IMR-90 (cell line): Measurements from ENCODE around the gene OXLD1. TPM values are rescaled to one million over a fixed set of nuclear protein-coding genes. Genes with fewer than 3 reads are reported as not detected.

ENCODE experiments used
- ATAC-seq: fragments of 200-7000 bp; cut with Tn5 transposase; 2 replicates; pipeline ENCODE4 v1.9.1; 2020; ENCODE audit warnings: low read depth, mild to moderate bottlenecking, moderate library complexity
- BruUV-seq: library from RNA; stranded (reverse); fragments of 400-500 nt; replicated peaks from 2 replicates; lab custom pipeline; 2021; lab: Mats Ljungman, UMichigan
- CTCF ChIA-PET: fragments of 300-600 bp; formaldehyde crosslinking; extraction: SDS; loops from one replicate; lab custom pipeline; 2021; ENCODE audit warnings: antibody characterized with exemption; lab: Yijun Ruan, JAX
- POLR2A ChIA-PET: fragments of 300-600 bp; sonication (Branson Sonifier 250); formaldehyde crosslinking; loops from one replicate; lab custom pipeline; 2022; ENCODE audit warnings: antibody characterized with exemption; ENCODE audit not compliant: unreplicated experiment; lab: Charles Lee
- DNase-seq: peaks from one replicate; pipeline ENCODE4 v3.0.0; 2013
- H2AFZ ChIP-seq: replicated peaks from 2 replicates; pipeline ENCODE3; 2013; ENCODE audit warnings: low read length, mild to moderate bottlenecking; ENCODE audit not compliant: poor library complexity
- H2AK5ac ChIP-seq: 2 replicates; pipeline ENCODE4 v1.6.1; 2013; ENCODE audit warnings: low read depth, low read length, inconsistent platforms
- H2AK9ac ChIP-seq: replicated peaks from 2 replicates; pipeline ENCODE3; 2013; ENCODE audit warnings: mild to moderate bottlenecking, low read depth, low read length, moderate library complexity; ENCODE audit not compliant: poor library complexity
- H2BK120ac ChIP-seq: 2 replicates; pipeline ENCODE4 v1.6.1; 2013; ENCODE audit warnings: low read depth, low read length, inconsistent platforms
- H2BK15ac ChIP-seq: 3 replicates; pipeline ENCODE4 v1.6.1; 2013; ENCODE audit warnings: low read depth, low read length, inconsistent platforms
- H2BK20ac ChIP-seq: 2 replicates; pipeline ENCODE4 v1.6.1; 2013; ENCODE audit warnings: low read depth, mild to moderate bottlenecking, inconsistent platforms, low read length, moderate library complexity
- H2BK5ac ChIP-seq: 2 replicates; pipeline ENCODE4 v1.6.1; 2013; ENCODE audit warnings: mild to moderate bottlenecking, low read depth, low read length, inconsistent platforms; ENCODE audit not compliant: poor library complexity, severe bottlenecking
- H3K14ac ChIP-seq: replicated peaks from 2 replicates; pipeline ENCODE4 v1.6.1; 2013; ENCODE audit warnings: low read depth, low read length, inconsistent platforms
- H3K18ac ChIP-seq: 2 replicates; pipeline ENCODE4 v1.6.1; 2013; ENCODE audit warnings: low read depth, low read length, control low read depth
- H3K23ac ChIP-seq: 2 replicates; pipeline ENCODE4 v1.6.1; 2013; ENCODE audit warnings: low read depth, low read length, inconsistent platforms
- H3K27ac ChIP-seq: 2 replicates; pipeline ENCODE4 v1.5.1; 2013; ENCODE audit warnings: mild to moderate bottlenecking, control low read depth, low read length; ENCODE audit not compliant: insufficient read depth
- H3K27me3 ChIP-seq: 2 replicates; pipeline ENCODE4 v1.6.1; 2013; ENCODE audit warnings: low read length; ENCODE audit not compliant: control insufficient read depth, insufficient read depth
- H3K36me3 ChIP-seq: 2 replicates; pipeline ENCODE4 v1.6.1; 2013; ENCODE audit warnings: low read length, mixed read lengths; ENCODE audit not compliant: control insufficient read depth, insufficient read depth
- H3K4ac ChIP-seq: 2 replicates; pipeline ENCODE4 v1.6.1; 2013; ENCODE audit warnings: low read depth, low read length, inconsistent platforms
- H3K4me1 ChIP-seq: 2 replicates; pipeline ENCODE4 v1.6.1; 2013; ENCODE audit warnings: low read length, mixed read lengths; ENCODE audit not compliant: control insufficient read depth, insufficient read depth
- H3K4me2 ChIP-seq: 2 replicates; pipeline ENCODE4 v1.6.1; 2013; ENCODE audit warnings: low read depth, mild to moderate bottlenecking, control low read depth, low read length, moderate library complexity
- H3K4me3 ChIP-seq: 2 replicates; pipeline ENCODE4 v1.5.1; 2013; ENCODE audit warnings: low read depth, mild to moderate bottlenecking, control low read depth, low read length, moderate library complexity; ENCODE audit not compliant: insufficient read depth
- H3K56ac ChIP-seq: 2 replicates; pipeline ENCODE4 v1.6.1; 2013; ENCODE audit warnings: low read length, inconsistent platforms; ENCODE audit not compliant: insufficient read depth; ENCODE audit errors: extremely low read depth
- H3K79me1 ChIP-seq, 2 experiments: 2 replicates each; pipeline ENCODE4 v1.6.1; 2013; ENCODE audit warnings: low read length in 2 of 2, inconsistent platforms in 1 of 2, low read depth in 1 of 2
- H3K9ac ChIP-seq: 2 replicates; pipeline ENCODE4 v1.6.1; 2013; ENCODE audit warnings: low read depth, low read length, control low read depth
- H3K9me1 ChIP-seq: 2 replicates; pipeline ENCODE4 v1.6.1; 2013; ENCODE audit warnings: low read length, inconsistent platforms; ENCODE audit not compliant: insufficient read depth
- H3K9me3 ChIP-seq: 2 replicates; pipeline ENCODE4 v1.6.1; 2013; ENCODE audit warnings: low read length; ENCODE audit not compliant: control insufficient read depth, insufficient read depth
- H4K20me1 ChIP-seq: 2 replicates; pipeline ENCODE4 v1.6.1; 2013; ENCODE audit warnings: low read length, inconsistent platforms; ENCODE audit not compliant: insufficient read depth
- H4K5ac ChIP-seq: 2 replicates; pipeline ENCODE4 v1.6.1; 2013; ENCODE audit warnings: mild to moderate bottlenecking, low read depth, low read length, control low read depth
- H4K8ac ChIP-seq, 2 experiments: 2 replicates each; pipeline ENCODE4 v1.6.1; 2013; ENCODE audit warnings: low read depth in 2 of 2, low read length in 2 of 2, control low read depth in 1 of 2, inconsistent platforms in 1 of 2
- H4K91ac ChIP-seq: 2 replicates; pipeline ENCODE4 v1.6.1; 2013; ENCODE audit warnings: low read depth, low read length, inconsistent platforms; ENCODE audit not compliant: insufficient read depth
- BHLHE40 ChIP-seq: fragments of 150-350 bp; IDR thresholded peaks from 2 replicates; pipeline ENCODE4 v1.6.1; 2016; ENCODE audit warnings: mild to moderate bottlenecking, low read depth, low read length
- CHD1 ChIP-seq: IDR thresholded peaks from 2 replicates; pipeline ENCODE4 v1.6.1; 2012; ENCODE audit warnings: low read depth, low read length, improper control_type of control experiment
- FOS ChIP-seq: fragments of 150-350 bp; IDR thresholded peaks from 2 replicates; pipeline ENCODE4 v1.6.1; 2016; ENCODE audit warnings: low read depth, low read length
- NFE2L2 ChIP-seq: fragments of 150-350 bp; IDR thresholded peaks from 2 replicates; pipeline ENCODE4 v1.6.1; 2016; ENCODE audit warnings: low read depth, mild to moderate bottlenecking, low read length
- POLR2A ChIP-seq: IDR thresholded peaks from 2 replicates; pipeline ENCODE4 v1.6.1; 2012; ENCODE audit warnings: mild to moderate bottlenecking, low read depth, low read length
- RAD21 ChIP-seq: IDR thresholded peaks from 2 replicates; pipeline ENCODE4 v1.6.1; 2012; ENCODE audit warnings: low read length, improper control_type of control experiment
- RFX5 ChIP-seq: IDR thresholded peaks from 2 replicates; pipeline ENCODE4 v1.8.0; 2012; ENCODE audit warnings: low read depth, mild to moderate bottlenecking, low read length, moderate library complexity
- SMC3 ChIP-seq: fragments of 150-350 bp; IDR thresholded peaks from 2 replicates; pipeline ENCODE4 v1.6.1; 2016; ENCODE audit warnings: low read depth, mild to moderate bottlenecking, antibody characterized with exemption, low read length, moderate library complexity
- WGBS, 2 experiments: methylation state at CpG; one replicate each; pipeline versions ENCODE4 v1.1.5 to v1.1.7; 2013; ENCODE audit warnings: missing lambda C conversion rate in 2 of 2; ENCODE audit not compliant: insufficient read length in 1 of 2; ENCODE audit errors: extremely low coverage in 2 of 2; 5-methylcytosine and 5-hydroxymethylcytosine counted together
- dilution Hi-C: fragments of 300-500 bp; cut with HindIII; formaldehyde crosslinking; loops from one replicate; pipeline ENCODE4 v1.14.3; 2018; ENCODE audit warnings: low sequenced_read_pairs; ENCODE audit not compliant: unreplicated experiment
- in situ Hi-C: fragments of 300-500 bp; cut with MboI; formaldehyde crosslinking; loops from 3 replicates; pipeline ENCODE4 v1.14.3; 2019; ENCODE audit warnings: low sequenced_read_pairs, inconsistent platforms, mixed read lengths
- intact Hi-C: fragments of 100-400 bp; cut with micrococcal nuclease; formaldehyde crosslinking; loops from 2 replicates; pipeline ENCODE4 v1.10.0; 2022
- polyA plus RNA-seq, 3 experiments: library from polyadenylated mRNA; depleted of rRNA; stranded (reverse); fragments of >200 nt; gene quantifications; 2 replicates each; pipeline ENCODE4 v1.2.3, GENCODE V29; 2012; ENCODE audit warnings: low replicate concordance in 1 of 3
- total RNA-seq: library from RNA; depleted of rRNA; stranded (reverse); fragments of >200 nt; gene quantifications from 2 replicates; pipeline ENCODE4 v1.2.3, GENCODE V29; 2012
- TF ChIP-seq, protein P1 (sequence below): fragments of 150-350 bp; IDR thresholded peaks from 2 replicates; pipeline ENCODE4 v1.6.1; 2016; ENCODE audit warnings: low read depth, mild to moderate bottlenecking, low read length, moderate library complexity, borderline replicate concordance
- TF ChIP-seq, protein P2 (sequence below): conservative IDR thresholded peaks from 2 replicates; pipeline ENCODE4 v1.5.1; 2012; ENCODE audit warnings: mild to moderate bottlenecking, low read depth, low read length, improper control_type of control experiment

Gene OXLD1
- total and polyA plus RNA-seq, 2 of the 4 experiments (the other 2 are of a cell fraction), result 9.9 to 22.3 TPM

DNA sequence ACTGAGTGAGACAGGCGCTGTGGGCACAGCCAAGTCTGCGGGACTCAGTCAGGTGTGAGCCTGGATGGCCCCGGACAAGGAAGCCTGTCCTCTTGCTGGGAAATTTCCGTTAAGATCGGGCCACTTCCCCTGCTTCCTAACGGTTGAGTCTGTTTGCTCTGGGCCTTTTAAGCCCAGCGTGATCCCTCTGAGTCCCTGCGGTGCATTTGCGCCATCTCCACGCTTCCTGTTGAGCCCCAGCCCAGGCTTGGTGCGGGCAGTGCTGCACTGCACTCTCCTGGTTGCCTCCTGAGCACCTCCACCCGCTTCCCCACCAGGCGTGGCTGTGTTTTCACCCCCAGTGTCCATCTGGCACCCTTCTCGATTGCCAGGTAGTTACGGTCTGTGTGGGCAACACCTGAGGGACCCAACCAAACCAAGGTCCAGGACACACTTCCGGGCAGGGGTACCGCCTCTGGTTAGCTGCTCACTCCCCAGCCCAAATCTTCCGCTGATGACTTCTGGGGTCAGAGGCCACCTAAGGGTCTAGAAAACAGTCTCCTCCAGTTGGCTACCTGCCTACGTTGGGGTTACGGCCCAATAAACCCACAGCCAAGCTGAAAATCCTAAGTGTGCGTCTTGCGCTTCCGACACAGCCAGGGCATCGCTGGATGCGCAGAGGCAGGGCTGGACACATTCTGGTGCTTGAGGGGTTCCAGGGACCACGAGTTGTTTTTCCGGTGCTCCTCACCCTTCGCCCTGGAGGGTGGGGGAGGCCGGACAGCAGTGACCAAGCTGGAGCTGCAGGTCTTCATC, 44.3 kb upstream of the OXLD1 start:
- no peak overlapping the region for H3K9ac ChIP-seq
- peak overlapping the region; percentile 71 for H3K23ac ChIP-seq

More for the DNA sequence above, 44.3 kb upstream of the OXLD1 start:
- no peak for DNase-seq
- 16% methylated on average over 26 of the region's 29 CpGs; no CpG with 5 or more reads in 1 of the 2 experiments for WGBS, 2 experiments
- H3K4ac ChIP-seq, result peak overlapping the region; percentile 4; the same call in 1 of the 2 replicates
- no peak overlapping the region for H2BK5ac ChIP-seq
- no peaks in the 10 kb centered on the region for H3K27me3 ChIP-seq
- H2BK120ac ChIP-seq, result peak overlapping the region; percentile 23; the same call in 1 of the 2 replicates
- no peak overlapping the region for H3K56ac ChIP-seq
- ChIA-PET CTCF (no interaction called here), POLR2A (no interaction called here)
- peak overlapping the region; percentile 64; the same call in 1 of the 2 replicates for H4K5ac ChIP-seq
- intact Hi-C loops (no loop called here), dilution Hi-C loops (no loop called here), in situ Hi-C loops (no loop called here)
- no peak overlapping the region for H3K27ac ChIP-seq
- peak overlapping the region; percentile 90 for H2AK9ac ChIP-seq
- peak overlapping the region in 1 of 2 experiments; percentile 9; a peak in 1 of 4 replicates for H4K8ac ChIP-seq
- no peaks in the 10 kb centered on the region for H3K9me3 ChIP-seq
- H2BK20ac ChIP-seq, result no peak overlapping the region
- H3K4me2 ChIP-seq, result peak overlapping the region; percentile 36
- H4K91ac ChIP-seq, result no peak overlapping the region
- BruUV-seq, result no TSS peak
- H3K14ac ChIP-seq, result peak overlapping the region; percentile 8; the same call in 1 of the 2 replicates
- H3K9me1 ChIP-seq, result peaks cover 8% of the 10 kb centered on the region
- ATAC-seq, result no peak
- H4K20me1 ChIP-seq, result no peaks in the 10 kb centered on the region; the same call in 1 of the 2 replicates
- peak overlapping the region; percentile 81 for H2AFZ ChIP-seq
- H3K4me1 ChIP-seq, result peaks cover 18% of the 10 kb centered on the region
- H3K4me3 ChIP-seq, result no peak overlapping the region
- H3K79me1 ChIP-seq, result peaks cover 14 to 40% of the 10 kb centered on the region in 2 experiments
- peak overlapping the region; percentile 38; the same call in 1 of the 2 replicates for H2AK5ac ChIP-seq
- H2BK15ac ChIP-seq, result no peak overlapping the region
- no peak for TF ChIP-seq RAD21
- TF ChIP-seq, protein P1, sequence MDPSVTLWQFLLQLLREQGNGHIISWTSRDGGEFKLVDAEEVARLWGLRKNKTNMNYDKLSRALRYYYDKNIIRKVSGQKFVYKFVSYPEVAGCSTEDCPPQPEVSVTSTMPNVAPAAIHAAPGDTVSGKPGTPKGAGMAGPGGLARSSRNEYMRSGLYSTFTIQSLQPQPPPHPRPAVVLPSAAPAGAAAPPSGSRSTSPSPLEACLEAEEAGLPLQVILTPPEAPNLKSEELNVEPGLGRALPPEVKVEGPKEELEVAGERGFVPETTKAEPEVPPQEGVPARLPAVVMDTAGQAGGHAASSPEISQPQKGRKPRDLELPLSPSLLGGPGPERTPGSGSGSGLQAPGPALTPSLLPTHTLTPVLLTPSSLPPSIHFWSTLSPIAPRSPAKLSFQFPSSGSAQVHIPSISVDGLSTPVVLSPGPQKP, result no peak
- no peak for TF ChIP-seq POLR2A
- no peak for TF ChIP-seq SMC3
- TF ChIP-seq CHD1, result no peak
- TF ChIP-seq NFE2L2, result no peak
- no peak for TF ChIP-seq BHLHE40
- TF ChIP-seq, protein P2, sequence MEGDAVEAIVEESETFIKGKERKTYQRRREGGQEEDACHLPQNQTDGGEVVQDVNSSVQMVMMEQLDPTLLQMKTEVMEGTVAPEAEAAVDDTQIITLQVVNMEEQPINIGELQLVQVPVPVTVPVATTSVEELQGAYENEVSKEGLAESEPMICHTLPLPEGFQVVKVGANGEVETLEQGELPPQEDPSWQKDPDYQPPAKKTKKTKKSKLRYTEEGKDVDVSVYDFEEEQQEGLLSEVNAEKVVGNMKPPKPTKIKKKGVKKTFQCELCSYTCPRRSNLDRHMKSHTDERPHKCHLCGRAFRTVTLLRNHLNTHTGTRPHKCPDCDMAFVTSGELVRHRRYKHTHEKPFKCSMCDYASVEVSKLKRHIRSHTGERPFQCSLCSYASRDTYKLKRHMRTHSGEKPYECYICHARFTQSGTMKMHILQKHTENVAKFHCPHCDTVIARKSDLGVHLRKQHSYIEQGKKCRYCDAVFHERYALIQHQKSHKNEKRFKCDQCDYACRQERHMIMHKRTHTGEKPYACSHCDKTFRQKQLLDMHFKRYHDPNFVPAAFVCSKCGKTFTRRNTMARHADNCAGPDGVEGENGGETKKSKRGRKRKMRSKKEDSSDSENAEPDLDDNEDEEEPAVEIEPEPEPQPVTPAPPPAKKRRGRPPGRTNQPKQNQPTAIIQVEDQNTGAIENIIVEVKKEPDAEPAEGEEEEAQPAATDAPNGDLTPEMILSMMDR, result no peak
- TF ChIP-seq FOS, result no peak
- TF ChIP-seq RFX5, result no peak
- H3K36me3 ChIP-seq, result peaks cover 10% of the 10 kb centered on the region
- H3K18ac ChIP-seq, result no peak overlapping the region
